Endothelial cell of umbilical vein (primary cell): ENCODE measurements around the gene KDM4B.

ENCODE experiments used
- EZH2 ChIP-seq: IDR thresholded peaks from 2 replicates; pipeline ENCODE4 v1.6.1; 2012; ENCODE audit warnings: borderline replicate concordance, low read depth, mild to moderate bottlenecking, moderate library complexity, low read length, inconsistent platforms; ENCODE audit not compliant: severe bottlenecking
- FOS ChIP-seq: IDR thresholded peaks from 2 replicates; pipeline ENCODE4 v1.6.1; 2011; ENCODE audit warnings: mild to moderate bottlenecking, low read length, moderate library complexity, borderline replicate concordance; ENCODE audit not compliant: insufficient read depth
- GATA2 ChIP-seq: IDR thresholded peaks from 2 replicates; pipeline ENCODE4 v1.7.0; 2011; ENCODE audit warnings: low read depth, mild to moderate bottlenecking, moderate library complexity, mixed read lengths, low read length; ENCODE audit not compliant: insufficient read length, insufficient read depth
- MAX ChIP-seq: IDR thresholded peaks from 2 replicates; pipeline ENCODE4 v1.6.1; 2011; ENCODE audit not compliant: insufficient read depth, insufficient read length
- MYC ChIP-seq: IDR thresholded peaks from one replicate; pipeline ENCODE4 v1.6.1; 2011; ENCODE audit warnings: mild to moderate bottlenecking, low read depth, low read length
- POLR2A ChIP-seq: IDR thresholded peaks from 2 replicates; pipeline ENCODE4 v1.6.1; 2012; ENCODE audit warnings: low read depth, mild to moderate bottlenecking, control low read depth, low read length
- POLR2AphosphoS5 ChIP-seq: IDR thresholded peaks from 2 replicates; pipeline ENCODE4 v1.6.1; 2012; ENCODE audit warnings: low read depth, mild to moderate bottlenecking, control low read depth, low read length, moderate library complexity; ENCODE audit not compliant: insufficient read depth
- TF ChIP-seq, protein P1 (sequence below), 2 donors: IDR thresholded peaks; 1 replicate in 1 of 2; 2 replicates in 1 of 2; pipeline ENCODE4 v1.5.1; 2011; ENCODE audit warnings: low read length in 2 of 2, mild to moderate bottlenecking in 2 of 2, moderate library complexity in 2 of 2, control low read depth in 1 of 2, inconsistent platforms in 1 of 2, low read depth in 1 of 2; ENCODE audit not compliant: insufficient read depth in 1 of 2; ENCODE audit errors: extremely low read depth in 1 of 2

DNA sequence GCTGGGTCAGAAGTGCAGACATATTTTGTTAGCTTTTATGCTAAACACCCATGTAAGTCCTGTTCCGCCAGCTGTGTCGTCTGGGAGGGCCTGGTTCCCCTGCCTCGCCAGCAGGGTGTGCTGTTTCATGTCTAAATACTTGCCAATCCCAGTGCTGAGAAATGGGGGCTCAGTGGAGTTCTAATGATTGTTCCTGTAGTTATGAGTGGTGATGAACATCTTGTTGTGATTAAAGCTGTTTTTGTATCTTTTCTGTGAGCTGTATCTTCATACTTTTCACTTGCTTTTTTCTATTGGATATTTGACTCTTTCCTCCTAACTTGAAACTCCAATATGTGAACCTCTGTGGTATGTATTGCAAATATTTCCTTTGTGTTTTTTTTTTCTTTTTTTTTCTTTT lies 32.7 kb downstream of the KDM4B start:
- TF ChIP-seq, protein P1, sequence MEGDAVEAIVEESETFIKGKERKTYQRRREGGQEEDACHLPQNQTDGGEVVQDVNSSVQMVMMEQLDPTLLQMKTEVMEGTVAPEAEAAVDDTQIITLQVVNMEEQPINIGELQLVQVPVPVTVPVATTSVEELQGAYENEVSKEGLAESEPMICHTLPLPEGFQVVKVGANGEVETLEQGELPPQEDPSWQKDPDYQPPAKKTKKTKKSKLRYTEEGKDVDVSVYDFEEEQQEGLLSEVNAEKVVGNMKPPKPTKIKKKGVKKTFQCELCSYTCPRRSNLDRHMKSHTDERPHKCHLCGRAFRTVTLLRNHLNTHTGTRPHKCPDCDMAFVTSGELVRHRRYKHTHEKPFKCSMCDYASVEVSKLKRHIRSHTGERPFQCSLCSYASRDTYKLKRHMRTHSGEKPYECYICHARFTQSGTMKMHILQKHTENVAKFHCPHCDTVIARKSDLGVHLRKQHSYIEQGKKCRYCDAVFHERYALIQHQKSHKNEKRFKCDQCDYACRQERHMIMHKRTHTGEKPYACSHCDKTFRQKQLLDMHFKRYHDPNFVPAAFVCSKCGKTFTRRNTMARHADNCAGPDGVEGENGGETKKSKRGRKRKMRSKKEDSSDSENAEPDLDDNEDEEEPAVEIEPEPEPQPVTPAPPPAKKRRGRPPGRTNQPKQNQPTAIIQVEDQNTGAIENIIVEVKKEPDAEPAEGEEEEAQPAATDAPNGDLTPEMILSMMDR (IDR thresholded peaks at IDR 0.05; ENCODE audit: extremely low read depth in 1 of 2, insufficient read depth in 1 of 2, low read depth in 1 of 2, low read length in 2 of 2) = peak; percentile 77 to 88
- TF ChIP-seq EZH2 = no peak
- TF ChIP-seq MYC = no peak
- no peak for TF ChIP-seq MAX
- TF ChIP-seq GATA2 = no peak
- no peak for TF ChIP-seq POLR2AphosphoS5
- TF ChIP-seq POLR2A = no peak
- no peak for TF ChIP-seq FOS
